ENCODE measurements around the gene UGT1A10.
"Not testable (repeated sequence)": the region's sequence is repeated elsewhere in the genome, so short reads cannot be mapped to it uniquely, and the experiment has no call there.

Gene UGT1A10

DNA sequence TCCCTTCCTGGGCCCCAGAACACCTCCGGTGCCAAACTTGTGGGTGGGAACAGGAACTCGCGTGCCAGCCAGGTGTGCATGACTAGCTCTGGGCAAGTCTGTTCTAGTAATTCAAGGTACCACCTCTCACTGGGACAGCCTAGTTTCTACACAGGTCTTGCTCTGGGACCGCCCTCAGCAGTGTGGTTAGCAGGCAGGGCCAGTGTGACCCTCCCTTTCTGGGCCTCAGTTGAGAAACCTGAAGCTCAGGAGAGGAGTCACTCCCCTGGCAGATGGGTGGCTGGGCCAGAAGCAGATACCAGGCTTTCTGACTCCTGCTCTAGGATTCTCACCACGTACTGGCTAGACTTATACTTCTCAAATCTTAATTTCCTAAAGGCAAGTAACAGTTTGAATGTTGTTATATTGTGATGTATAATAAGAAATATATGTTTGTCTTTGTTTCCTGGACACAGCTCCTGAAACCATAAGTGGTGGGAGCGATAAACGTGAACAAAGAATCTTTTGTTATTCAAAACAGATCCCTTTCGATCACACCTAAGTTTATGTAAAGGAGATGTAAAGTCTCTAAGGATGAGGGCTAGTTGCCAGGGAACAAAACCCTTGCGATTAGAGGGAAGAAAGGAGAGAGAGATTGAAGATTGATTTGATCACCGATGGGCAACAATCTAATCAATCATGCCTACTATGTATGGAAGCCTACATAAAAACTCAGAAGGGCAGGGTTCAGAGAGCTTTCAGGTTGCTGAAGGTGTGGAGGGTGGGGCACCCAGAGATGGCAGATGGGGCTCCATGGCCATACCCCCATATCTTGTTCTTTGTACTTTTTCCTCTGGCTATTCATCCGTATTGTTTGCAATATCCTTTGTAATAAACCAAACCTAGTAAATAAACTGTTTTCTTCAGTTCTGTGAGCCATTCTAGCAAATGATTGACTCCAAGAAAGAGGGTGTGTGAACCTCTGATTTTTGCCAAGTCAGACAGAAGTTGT is 55.5 kb downstream of the UGT1A10 start:
- FAIRE-seq (no peak), DNase-seq (ENCODE audit: insufficient read length, low spot score) (no peak)

DNA sequence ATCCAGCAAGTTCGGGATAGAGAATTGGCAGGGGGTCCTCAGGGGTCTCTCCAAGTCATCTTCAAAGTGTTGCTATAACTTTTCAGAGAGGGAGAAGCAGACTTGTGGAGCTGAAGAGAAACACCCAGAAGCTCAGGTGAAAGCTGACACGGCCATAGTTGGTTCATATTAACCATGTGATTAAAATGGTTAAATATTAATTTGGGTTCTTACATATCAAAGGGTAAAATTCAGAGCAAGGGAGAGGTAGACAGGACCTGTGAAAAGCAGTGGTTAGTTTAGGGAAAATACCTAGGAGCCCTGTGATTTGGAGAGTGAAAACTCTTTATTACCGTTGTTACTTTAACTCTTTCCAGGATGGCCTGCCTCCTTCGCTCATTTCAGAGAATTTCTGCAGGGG is 56.4 kb downstream of the UGT1A10 start, which contains the start of gene UGT1A6:
TSS of gene UGT1A6 (plus strand) at position 243 of the 400 bp plus-strand sequence. CDS start at position 358, 115 bp downstream.
- FAIRE-seq (no peak), DNase-seq (ENCODE audit: insufficient read length, low spot score) (no peak)

DNA sequence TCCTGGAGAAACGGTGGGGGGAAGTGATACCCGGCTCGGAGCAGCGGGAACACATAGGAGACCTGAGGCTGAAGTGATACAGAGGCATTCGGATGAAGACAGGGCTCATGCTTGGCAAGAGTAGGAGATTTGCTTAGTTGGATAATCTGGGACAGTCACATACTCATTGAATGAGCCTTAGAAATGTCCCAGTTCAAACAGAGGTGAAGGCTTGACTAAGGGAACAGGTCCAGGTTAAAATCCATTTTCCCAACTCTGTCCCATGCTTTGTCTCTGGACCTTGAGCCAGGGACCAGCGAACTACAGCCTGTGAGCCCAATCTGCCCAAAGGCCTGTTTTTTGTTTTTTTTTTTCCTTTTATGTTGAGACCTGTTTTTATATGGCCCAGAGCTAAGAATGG is 57.7 kb downstream of the UGT1A10 start:
- DNase-seq (ENCODE audit: insufficient read length, low spot score) (no peak), FAIRE-seq (no peak)

DNA sequence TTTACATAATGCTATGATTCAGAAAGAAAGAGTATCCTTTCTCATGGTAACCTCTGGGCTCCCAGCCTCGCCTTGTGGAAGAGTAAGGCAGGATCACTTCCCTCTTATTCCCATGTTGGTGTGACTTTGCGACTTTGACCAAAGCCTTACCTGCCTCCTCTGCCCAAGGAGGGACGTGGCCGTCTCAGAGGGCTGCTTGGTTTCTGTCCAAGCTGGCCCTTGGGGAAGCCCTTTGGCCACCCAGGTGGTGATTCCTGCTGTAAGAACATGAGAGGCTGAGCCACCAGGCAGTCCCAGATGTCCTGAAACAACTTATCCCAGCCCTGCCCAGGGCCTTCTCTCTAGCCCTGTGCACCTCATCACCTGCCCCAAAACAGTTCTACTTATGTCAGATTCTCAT is 62.5 kb downstream of the UGT1A10 start:
- FAIRE-seq, result no peak
- no peak for DNase-seq (ENCODE audit: insufficient read length, low spot score)

DNA sequence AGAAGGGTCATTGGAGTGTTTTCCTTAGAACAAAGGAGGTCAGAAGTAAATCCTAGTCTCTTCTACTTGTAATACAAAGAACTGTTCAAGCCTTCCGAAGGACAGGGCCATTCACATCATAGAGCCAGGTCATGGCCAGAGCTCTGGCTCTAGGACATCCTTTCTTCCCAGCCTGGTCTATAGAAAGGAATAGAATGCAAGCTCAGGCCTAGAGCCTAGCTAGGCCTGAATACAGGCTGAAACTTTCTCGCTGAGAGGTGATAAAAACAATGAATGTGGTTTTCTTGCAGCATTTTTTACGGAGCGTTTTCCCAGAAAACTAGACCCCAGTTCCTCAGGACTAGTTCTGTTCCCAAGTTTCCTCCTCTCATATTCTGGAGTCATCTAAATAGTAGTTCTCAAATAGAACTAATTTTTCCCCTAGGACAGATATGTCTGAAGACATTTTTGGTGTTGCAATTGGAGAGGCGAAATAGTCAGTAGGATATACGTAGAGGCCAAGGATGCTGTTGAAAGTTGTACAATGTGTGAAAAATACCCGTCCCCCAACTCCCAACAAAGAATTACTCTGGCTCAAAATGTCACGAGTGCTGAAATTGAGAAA is 63.3 kb downstream of the UGT1A10 start:
- FAIRE-seq (no peak), DNase-seq (ENCODE audit: insufficient read length, low spot score) (no peak)

DNA sequence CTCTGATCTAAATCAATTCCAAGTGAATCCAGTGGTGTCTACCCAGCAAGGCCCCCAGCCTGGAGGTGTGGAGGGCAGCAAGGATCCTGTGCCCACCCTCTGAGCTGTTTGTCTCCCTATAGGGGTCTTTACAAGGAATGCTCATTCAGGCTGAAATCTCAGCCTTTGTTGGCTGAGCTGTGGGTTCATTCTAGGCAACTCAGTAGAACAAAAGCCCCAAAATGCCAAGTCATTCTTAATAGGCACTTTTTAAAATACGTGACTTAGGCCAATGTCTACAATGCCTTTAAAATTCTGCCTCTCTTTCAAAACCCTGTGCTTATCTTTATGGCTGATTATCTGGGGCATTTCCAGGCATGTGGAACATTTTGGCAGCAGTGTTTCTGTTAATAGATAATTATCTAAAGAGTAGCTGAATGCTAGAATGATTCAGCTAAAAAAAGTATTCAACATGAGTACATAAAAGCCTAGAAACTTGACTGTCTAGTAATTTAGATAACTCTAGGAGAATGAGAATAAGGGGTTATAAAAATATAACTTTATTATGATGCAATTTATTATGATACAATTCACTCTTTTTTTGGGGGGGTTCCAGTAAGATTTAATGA is 63.9 kb downstream of the UGT1A10 start:
- no peak for FAIRE-seq
- DNase-seq (ENCODE audit: insufficient read length, low spot score), result no peak

DNA sequence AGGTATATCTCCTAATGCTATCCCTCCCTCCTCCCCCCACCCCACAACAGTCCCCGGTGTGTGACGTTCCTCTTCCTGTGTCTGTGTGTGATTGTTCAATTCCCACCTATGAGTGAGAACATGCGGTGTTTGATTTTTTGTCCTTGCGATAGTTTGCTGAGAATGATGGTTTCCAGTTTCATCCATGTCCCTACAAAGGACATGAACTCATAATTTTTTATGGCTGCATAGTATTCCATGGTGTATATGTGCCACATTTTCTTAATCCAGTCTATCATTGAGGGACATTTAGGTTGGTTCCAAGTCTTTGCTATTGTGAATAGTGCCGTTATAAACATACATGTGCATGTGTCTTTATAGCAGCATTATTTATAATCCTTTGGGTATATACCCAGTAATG is 64.6 kb downstream of the UGT1A10 start:
- FAIRE-seq; DNase-seq (ENCODE audit: insufficient read length, low spot score): not testable (repeated sequence)

DNA sequence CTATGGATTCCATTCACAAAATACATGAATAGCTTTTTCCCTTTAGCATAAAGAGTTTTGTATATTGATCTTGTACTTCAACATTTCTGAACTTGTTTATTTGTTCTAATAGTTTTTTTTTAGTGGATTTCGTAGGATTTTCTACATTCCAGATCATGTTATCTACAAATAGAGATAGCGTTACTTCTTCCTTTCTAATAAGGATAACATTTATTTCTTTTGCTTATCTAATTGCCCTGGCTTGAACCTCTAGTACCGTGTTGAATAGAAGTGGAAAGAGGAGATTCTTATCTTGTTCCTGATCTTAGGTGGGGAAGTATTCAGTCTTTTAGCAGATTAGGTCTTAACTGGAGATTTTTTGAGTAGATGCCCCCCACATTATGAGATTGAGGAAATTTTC is 66.0 kb downstream of the UGT1A10 start:
- FAIRE-seq (no peak), DNase-seq (ENCODE audit: insufficient read length, low spot score) (no peak)

DNA sequence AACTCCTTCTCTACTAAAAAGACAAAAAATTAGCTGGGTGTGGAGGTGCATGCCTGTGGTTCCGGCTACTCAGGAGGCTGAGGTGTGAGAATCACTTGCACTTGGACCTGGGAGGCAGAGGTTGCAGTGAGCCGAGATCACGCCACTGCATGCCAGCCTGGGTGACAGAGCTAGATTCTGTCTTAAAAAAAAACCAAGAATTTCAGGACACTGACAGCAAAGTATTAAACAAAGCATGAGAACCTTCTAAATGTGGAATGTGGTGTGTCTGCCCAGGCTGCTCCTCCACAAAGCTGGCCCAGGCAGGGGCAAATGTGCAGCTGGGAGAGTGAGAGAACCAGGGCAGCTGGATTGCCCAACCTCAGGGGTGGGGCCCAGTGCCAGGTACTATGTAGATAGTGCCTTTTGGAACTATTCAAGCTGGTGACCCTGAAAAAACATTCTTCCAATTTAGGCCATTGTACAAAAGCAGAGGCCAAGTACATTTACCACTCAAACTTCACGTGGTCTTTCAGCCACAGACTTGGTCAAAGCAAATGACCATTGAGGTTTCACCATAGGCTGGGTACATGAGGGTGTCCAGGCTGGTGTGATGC is 69.8 kb downstream of the UGT1A10 start:
- no peak for DNase-seq (ENCODE audit: insufficient read length, low spot score)
- no peak for FAIRE-seq

DNA sequence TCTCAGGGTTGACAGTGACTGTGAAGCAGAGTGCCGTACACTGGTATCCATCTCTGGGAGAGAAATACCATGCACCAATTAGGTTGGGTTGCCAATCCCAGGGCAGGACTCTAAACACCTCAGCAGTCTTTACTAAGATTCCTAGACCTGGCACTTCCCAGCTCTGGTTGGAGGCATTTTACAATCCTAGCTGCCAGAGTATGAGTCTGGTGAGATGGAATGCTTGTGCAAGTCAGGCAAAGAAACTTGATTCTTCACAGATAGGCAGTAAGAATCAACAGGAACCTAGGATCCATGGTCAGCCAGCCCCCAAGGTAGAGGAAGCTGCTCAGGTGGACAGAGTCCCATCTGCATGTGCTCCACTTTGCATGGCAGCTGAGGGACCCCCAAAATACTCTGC is 70.5 kb downstream of the UGT1A10 start:
- no peak for DNase-seq (ENCODE audit: insufficient read length, low spot score)

DNA sequence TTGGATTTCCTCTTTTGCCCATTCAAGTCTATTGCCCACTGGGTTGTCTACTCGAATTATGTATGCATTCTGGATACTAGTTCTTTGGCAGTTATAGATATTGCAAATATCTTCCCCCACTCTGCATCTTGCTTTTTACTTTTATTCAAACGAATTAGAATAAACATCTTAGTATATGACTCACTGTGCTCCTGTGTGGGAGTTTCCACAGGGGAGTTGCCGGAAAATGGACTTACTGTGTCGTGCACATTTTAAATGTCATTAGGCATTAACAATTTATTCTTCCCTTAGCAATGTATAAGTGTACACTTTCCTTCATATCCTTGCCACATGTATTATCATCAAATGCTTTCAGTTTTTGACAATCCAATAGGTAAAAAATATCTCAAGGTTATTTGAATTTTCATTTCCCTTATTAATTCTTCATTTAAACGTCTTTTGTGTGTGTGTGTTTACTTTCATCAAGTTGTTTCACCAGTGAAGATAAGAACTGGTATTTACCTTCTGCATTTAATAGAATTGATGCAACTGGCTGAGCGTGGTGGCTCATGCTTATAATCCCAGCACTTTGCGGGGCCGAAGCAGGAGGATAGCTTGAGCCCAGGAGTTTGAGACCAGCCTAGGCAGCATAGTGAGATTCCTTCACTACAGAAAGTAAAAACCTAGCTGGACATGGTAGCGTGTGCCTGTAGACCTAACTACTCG is 71.8 kb downstream of the UGT1A10 start:
- DNase-seq (ENCODE audit: insufficient read length, low spot score), result no peak
- FAIRE-seq, result no peak

More for the DNA sequence above, 70.5 kb downstream of the UGT1A10 start:
- FAIRE-seq, result no peak

DNA sequence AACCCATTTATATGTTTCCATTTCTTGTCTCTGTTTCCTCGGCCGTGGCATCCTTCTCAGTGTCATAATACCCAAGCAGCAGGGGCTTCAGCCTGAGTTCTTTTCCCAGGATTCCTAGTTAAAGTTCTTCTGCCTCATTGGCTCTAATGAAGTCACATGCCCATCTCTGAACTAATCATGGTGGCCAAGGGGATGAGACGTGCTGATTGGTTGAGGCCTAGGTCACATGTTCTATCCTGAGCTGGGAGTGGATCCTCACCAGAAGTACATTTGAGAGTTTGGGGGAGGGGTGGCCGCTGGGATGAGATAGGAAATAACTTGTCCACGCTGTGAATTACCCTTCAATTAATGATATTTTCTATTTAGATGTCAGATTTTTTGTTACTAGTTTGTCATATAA is 72.7 kb downstream of the UGT1A10 start:
- DNase-seq (ENCODE audit: insufficient read length, low spot score) (no peak), FAIRE-seq (no peak)

DNA sequence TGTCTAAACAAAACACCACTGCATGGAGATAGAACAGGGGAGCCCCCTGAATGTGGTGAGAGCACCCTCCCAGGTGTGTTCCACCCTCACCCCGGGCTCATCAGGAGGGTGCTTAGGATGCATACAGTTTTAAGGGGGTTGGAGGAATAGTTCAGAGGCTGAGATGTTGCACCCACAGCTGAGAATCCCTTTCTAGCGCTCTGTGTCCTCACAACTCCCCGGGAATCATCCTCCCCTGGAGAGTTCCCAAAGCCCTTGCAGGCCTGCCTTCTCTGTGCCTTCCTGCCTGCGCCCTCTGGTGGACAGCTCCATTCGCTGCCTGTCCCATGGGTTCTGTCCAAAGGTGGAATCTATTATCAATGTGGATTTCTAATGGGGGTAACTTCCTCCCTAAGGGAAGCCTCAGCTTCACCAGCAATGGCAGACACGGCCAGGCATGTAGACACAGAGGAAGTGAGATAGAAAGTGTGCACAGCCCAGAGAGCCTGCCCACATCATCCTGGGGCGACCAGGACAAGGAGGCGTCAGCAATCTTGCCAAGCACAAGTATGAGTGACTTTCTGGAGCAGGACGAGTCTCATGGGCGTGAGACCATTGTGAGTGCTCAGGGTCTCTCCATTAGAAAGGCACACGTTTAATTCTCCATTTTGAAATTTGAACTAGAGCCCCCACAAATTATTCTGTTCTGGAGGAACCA is 75.2 kb downstream of the UGT1A10 start:
- peak; percentile 75 for FAIRE-seq

DNA sequence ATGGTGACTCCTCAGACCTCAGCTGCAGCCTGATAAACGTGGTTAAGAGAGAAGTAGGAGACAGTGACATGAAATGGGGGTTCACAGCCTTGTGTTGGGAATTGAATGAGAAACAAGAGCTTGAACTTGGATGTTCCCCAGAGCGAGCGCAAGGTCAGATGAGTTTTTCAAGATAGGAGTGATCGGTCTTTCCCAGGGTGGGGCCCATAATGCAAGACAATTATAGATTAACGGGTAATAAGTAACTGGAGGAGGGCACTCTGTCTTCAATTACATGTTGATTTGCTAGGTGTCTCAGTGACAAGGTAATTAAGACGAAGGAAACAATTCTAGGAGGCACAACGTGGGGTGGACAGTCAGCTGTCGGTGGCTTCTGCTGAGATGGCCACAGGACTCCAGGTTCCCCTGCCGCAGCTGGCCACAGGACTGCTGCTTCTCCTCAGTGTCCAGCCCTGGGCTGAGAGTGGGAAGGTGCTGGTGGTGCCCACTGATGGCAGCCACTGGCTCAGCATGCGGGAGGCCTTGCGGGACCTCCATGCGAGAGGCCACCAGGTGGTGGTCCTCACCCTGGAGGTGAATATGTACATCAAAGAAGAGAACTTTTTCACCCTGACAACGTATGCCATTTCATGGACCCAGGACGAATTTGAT is 76.5 kb downstream of the UGT1A10 start, which contains the start of gene UGT1A5:
TSS of gene UGT1A5 (plus strand) at position 297 of the 651 bp plus-strand sequence. CDS start at position 382, 85 bp downstream.
- DNase-seq (ENCODE audit: insufficient read length, low spot score), result no peak
- FAIRE-seq, result no peak

More for the DNA sequence above, 75.2 kb downstream of the UGT1A10 start:
- DNase-seq (ENCODE audit: insufficient read length, low spot score), result peak; percentile 69

DNA sequence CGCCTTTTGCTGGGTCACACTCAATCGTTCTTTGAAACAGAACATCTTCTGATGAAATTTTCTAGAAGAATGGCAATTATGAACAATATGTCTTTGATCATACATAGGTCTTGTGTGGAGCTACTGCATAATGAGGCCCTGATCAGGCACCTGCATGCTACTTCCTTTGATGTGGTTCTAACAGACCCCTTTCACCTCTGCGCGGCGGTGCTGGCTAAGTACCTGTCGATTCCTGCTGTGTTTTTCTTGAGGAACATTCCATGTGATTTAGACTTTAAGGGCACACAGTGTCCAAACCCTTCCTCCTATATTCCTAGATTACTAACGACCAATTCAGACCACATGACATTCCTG is 77.0 kb downstream of the UGT1A10 start:
- FAIRE-seq (no peak), DNase-seq (ENCODE audit: insufficient read length, low spot score) (no peak)

DNA sequence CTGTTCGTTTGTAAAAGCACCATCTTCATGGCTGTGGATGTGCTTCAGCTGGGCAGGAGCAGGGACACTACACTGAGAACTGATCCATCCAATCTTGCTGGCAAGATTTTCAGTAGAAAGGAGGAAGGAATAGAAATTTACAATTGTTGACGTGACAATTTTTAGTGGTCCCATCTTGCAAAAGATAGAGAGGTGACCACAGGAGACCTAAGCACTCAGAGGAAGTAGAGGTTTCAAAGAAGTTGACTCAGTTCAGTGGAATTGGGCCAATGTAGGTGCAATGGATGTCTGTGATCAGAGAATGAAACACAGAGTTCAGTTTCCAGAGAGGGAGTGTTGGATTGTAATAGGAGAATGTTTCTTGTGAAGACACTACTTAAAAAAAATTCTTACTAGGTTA is 77.9 kb downstream of the UGT1A10 start:
- no peak for FAIRE-seq

DNA sequence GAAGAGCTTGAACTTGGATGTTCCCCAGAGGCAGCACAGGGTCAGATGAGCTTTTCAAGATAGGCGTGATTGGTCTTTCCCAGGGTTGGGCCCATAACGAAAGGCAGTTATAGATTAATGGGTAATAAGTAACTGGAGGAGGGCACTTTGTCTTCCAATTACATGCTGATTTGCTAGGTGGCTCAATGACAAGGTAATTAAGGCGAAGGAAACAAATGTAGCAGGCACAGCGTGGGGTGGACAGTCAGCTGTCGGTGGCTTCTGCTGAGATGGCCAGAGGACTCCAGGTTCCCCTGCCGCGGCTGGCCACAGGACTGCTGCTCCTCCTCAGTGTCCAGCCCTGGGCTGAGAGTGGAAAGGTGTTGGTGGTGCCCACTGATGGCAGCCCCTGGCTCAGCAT is 82.3 kb downstream of the UGT1A10 start, which contains the start of gene UGT1A4:
TSS of gene UGT1A4 (plus strand) at position 185 of the 400 bp plus-strand sequence. CDS start at position 270, 85 bp downstream.
- DNase-seq (ENCODE audit: insufficient read length, low spot score), result no peak
- FAIRE-seq, result no peak

More for the DNA sequence above, 77.9 kb downstream of the UGT1A10 start:
- no peak for DNase-seq (ENCODE audit: insufficient read length, low spot score)

DNA sequence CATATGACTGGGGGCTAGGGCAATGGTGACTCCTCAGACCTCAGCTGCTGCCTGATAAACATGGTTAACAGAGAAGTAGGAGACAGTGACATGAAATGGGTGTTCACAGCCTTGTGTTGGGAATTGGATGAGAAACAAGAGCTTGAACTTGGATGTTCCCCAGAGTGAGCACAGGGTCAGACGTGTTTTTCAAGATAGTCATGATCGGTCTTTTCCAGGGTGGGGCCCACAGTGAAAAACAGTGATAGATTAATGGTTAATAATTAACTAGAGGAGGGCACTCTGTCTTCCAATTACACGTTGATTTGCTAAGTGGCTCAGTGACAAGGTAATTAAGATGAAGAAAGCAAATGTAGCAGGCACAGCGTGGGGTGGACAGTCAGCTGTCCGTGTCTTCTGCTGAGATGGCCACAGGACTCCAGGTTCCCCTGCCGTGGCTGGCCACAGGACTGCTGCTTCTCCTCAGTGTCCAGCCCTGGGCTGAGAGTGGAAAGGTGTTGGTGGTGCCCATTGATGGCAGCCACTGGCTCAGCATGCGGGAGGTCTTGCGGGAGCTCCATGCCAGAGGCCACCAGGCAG is 92.6 kb downstream of the UGT1A10 start, which contains the start of gene UGT1A3:
TSS of gene UGT1A3 (plus strand) at position 320 of the 579 bp plus-strand sequence. CDS start at position 405, 85 bp downstream.
- DNase-seq (ENCODE audit: insufficient read length, low spot score) (no peak), FAIRE-seq (no peak)
